Body of pancreas (tissue), 4 donors: ENCODE data around the gene MACF1.

Experiments used
- CTCF ChIP-seq, 7 experiments: fragments of 450-650 bp in 4 of 7; fragments of 200-600 bp in 3 of 7; sonication (generic) in 3 of 7; IDR thresholded peaks; one replicate each; pipeline ENCODE4 v1.5.1; 2016 to 2019; ENCODE audit warnings: antibody characterized with exemption in 7 of 7
- POLR2A ChIP-seq, 3 donors: fragments of 450-650 bp; IDR thresholded peaks; one replicate each; pipeline ENCODE4 v1.6.1; 2016; ENCODE audit warnings: antibody characterized with exemption in 3 of 3, mild to moderate bottlenecking in 2 of 3

GRCh38 chr1:39386997-39387396 lies 182.5 kb downstream of the MACF1 start:
- no peak for TF ChIP-seq CTCF (IDR thresholded peaks at IDR 0.05)
- TF ChIP-seq POLR2A (IDR thresholded peaks at IDR 0.05), result no peak
